Stimulated activated CD4-positive, alpha-beta T cell treated with anti-CD3 and anti-CD28 coated beads, Interleukin-4, amount 100 ng/mL, for 4 hours (primary cell): ENCODE measurements around the gene SNRK.
"Not testable (repeated sequence)": the region's sequence is repeated elsewhere in the genome, so short reads cannot be mapped to it uniquely, and the experiment has no call there.

Experiments used
- DNase-seq, 2 experiments: peaks; one replicate each; pipeline ENCODE4 v3.0.0-alpha.2; 2020

SNRK gene

GRCh38 chr3:43348350-43348749 is 62.0 kb downstream of the SNRK start:
- DNase-seq, result no peak

- DNase-seq, result no peak
Measured at GRCh38 chr3:43348852-43349574, 62.7 kb downstream of the SNRK start.

- DNase-seq, result no peak
Measured at GRCh38 chr3:43349716-43350115, 63.4 kb downstream of the SNRK start.

GRCh38 chr3:43353393-43353792 is 67.1 kb downstream of the SNRK start:
- DNase-seq, result no peak

- DNase-seq, result no peak
Measured at GRCh38 chr3:43353923-43354670, 67.8 kb downstream of the SNRK start.

GRCh38 chr3:43356033-43356432 is 69.7 kb downstream of the SNRK start:
- DNase-seq, result not testable (repeated sequence)

GRCh38 chr3:43361077-43361476 is 74.7 kb downstream of the SNRK start:
- no peak for DNase-seq

- no peak for DNase-seq
Measured at GRCh38 chr3:43362183-43362582, 75.8 kb downstream of the SNRK start.

GRCh38 chr3:43362961-43363360 is 76.6 kb downstream of the SNRK start:
- no peak for DNase-seq

- DNase-seq, result no peak
Measured at GRCh38 chr3:43363621-43364266, 77.4 kb downstream of the SNRK start.

GRCh38 chr3:43364494-43364893 is 78.2 kb downstream of the SNRK start:
- DNase-seq, result no peak

- no peak for DNase-seq
Measured at GRCh38 chr3:43364926-43365325, 78.6 kb downstream of the SNRK start.

GRCh38 chr3:43365601-43366305 is 79.4 kb downstream of the SNRK start:
- no peak for DNase-seq

GRCh38 chr3:43366481-43366880 is 80.1 kb downstream of the SNRK start:
- no peak for DNase-seq

GRCh38 chr3:43366885-43367284 is 80.5 kb downstream of the SNRK start:
- no peak for DNase-seq

- no peak for DNase-seq
Measured at GRCh38 chr3:43369404-43370292, 83.3 kb downstream of the SNRK start.

- DNase-seq, result no peak
Measured at GRCh38 chr3:43370293-43370980, 84.1 kb downstream of the SNRK start.

- no peak for DNase-seq
Measured at GRCh38 chr3:43371494-43371893, 85.2 kb downstream of the SNRK start.

GRCh38 chr3:43372007-43372740 is 85.8 kb downstream of the SNRK start:
- no peak for DNase-seq

GRCh38 chr3:43372809-43373559 is 86.6 kb downstream of the SNRK start:
- no peak for DNase-seq
